ENCODE measurements around the gene NWD2. TPM values are rescaled to one million over a fixed set of nuclear protein-coding genes. Genes with fewer than 3 reads are reported as not detected.

The NWD2 gene
- total RNA-seq, 2 donors from 2014 or later, result 0.22 to 0.42 TPM

DNA sequence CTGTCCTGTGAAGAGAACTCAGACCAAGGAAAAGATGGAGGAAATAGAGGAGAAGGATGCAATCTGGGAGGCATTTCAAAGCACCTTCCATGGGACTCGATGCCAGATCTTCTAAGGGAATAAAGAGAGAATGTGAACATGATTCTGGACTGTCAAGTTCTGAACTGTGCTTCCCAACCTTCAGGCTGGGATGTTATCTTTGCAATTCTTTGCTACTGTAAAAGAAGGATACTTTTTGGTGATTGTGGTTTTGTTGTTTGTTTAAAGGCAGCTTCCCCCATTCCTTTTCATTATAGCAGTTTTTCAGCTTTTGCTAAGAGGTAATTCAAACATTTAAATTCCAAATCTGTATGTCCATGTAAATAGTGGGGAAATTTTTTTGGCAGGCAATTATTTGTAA, 217.3 kb downstream of the NWD2 start:
- no peaks in the 10 kb centered on the region for H3K9me3 ChIP-seq
- intact Hi-C loops (cut with DNase I), result no loop called here
- TF ChIP-seq CTCF (IDR thresholded peaks at IDR 0.05), result no peak
- no peak overlapping the region for H3K4me3 ChIP-seq
- no peak for DNase-seq
- H3K4me1 ChIP-seq, result no peaks in the 10 kb centered on the region
- no peaks in the 10 kb centered on the region for H3K27me3 ChIP-seq
- H3K9ac ChIP-seq (ENCODE audit: low read depth in 2 of 2, low read length in 2 of 2), result no peak overlapping the region
- no peaks in the 10 kb centered on the region for H3K36me3 ChIP-seq
- no peak overlapping the region for H3K27ac ChIP-seq

DNA sequence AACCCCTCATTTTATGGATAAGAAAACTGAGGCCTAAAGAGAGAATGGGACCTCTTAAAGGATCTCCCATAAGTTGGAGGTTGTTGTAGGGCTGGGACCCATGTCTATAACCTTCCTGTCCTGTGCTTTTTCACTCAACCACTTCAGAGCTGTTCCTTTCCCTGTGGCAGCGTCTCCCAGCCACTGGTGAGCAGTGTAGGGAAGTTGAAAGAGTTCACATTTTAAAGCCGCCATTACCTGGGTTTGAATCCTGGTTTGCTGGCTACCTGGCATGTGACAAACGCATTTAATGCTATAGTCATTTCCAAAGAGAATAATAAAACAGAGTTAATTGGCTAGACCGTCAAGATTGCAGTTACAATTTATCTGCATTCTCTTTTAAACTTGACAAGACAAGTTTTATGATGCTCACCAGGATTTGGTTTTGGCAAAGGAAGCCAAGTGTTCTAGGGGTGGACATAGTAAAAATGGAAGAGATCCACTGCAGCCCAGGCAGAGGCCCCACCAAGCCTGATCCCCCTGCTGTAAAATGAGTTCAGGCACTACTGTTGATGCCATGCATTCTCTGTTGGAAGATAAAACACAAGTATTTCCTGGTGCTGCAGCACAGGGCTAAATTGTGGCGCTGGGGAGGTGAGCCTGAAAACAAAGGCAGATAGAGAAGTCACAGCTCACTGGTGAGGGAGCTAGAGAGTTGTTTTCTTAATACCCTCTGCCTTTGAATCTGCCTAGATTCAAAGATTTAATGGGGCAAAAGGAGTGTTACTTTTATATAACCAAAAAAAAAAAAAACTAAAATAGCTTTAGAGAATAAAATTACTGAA, 218.7 kb downstream of the NWD2 start:
- Histone ChIP-seq H3K4me3 (no peak overlapping the region), H3K27me3 (no peaks in the 10 kb centered on the region), H3K9ac (ENCODE audit: low read depth in 2 of 2, low read length in 2 of 2) (peak overlapping the region in 1 of 2 donors; percentile 76), H3K27ac (peak overlapping the region; percentile 89), H3K9me3 (no peaks in the 10 kb centered on the region), H3K4me1 (no peaks in the 10 kb centered on the region), H3K36me3 (no peaks in the 10 kb centered on the region)
- no peak for TF ChIP-seq CTCF (IDR thresholded peaks at IDR 0.05)
- peak; percentile 59 for DNase-seq
- intact Hi-C loops (cut with DNase I), result no loop called here

- Histone ChIP-seq H3K27ac (peak overlapping the region; percentile 89), H3K9me3 (no peaks in the 10 kb centered on the region), H3K4me3 (no peak overlapping the region), H3K4me1 (no peaks in the 10 kb centered on the region), H3K9ac (ENCODE audit: low read depth in 2 of 2, low read length in 2 of 2) (peak overlapping the region in 1 of 2 donors; percentile 76), H3K36me3 (no peaks in the 10 kb centered on the region), H3K27me3 (no peaks in the 10 kb centered on the region)
- TF ChIP-seq CTCF (IDR thresholded peaks at IDR 0.05), result no peak
- intact Hi-C loops (cut with DNase I), result no loop called here
- peak; percentile 50 for DNase-seq
These were observed 220.0 kb downstream of the NWD2 start for GRCh38 chr4:37464373-37465128.

DNA sequence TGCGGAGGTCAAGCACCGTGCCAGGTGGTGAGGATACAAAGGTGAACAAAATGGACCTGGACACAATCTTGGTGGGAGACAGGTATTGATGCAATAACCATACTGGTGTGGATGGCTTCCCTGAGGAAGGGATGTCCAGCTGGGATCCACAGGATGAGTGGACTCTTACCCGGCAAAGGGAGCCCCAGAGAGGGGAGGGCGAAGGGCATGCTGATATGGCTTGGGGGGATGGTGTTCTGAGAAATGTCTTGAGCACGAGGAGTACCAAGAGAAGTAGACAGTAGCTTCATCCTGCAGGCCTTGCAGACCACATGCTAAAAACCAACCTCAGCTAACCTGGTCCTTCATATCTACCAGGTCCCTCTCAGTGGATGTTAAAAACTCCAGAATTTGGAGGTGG, 220.8 kb downstream of the NWD2 start:
- H3K4me3 ChIP-seq, result no peak overlapping the region
- H3K36me3 ChIP-seq, result no peaks in the 10 kb centered on the region
- H3K9ac ChIP-seq (ENCODE audit: low read depth in 2 of 2, low read length in 2 of 2), result no peak overlapping the region
- H3K27ac ChIP-seq, result peak overlapping the region; percentile 89
- no peak for TF ChIP-seq CTCF (IDR thresholded peaks at IDR 0.05)
- no peak for DNase-seq
- intact Hi-C loops (cut with DNase I), result no loop called here
- no peaks in the 10 kb centered on the region for H3K27me3 ChIP-seq
- H3K9me3 ChIP-seq, result no peaks in the 10 kb centered on the region
- no peaks in the 10 kb centered on the region for H3K4me1 ChIP-seq

- H3K4me3 ChIP-seq, result no peak overlapping the region
- H3K9ac ChIP-seq (ENCODE audit: low read depth in 2 of 2, low read length in 2 of 2), result no peak overlapping the region
- no peaks in the 10 kb centered on the region for H3K27me3 ChIP-seq
- H3K4me1 ChIP-seq, result no peaks in the 10 kb centered on the region
- H3K9me3 ChIP-seq, result no peaks in the 10 kb centered on the region
- no peaks in the 10 kb centered on the region for H3K36me3 ChIP-seq
- no peak for TF ChIP-seq CTCF (IDR thresholded peaks at IDR 0.05)
- no peak overlapping the region for H3K27ac ChIP-seq
- DNase-seq, result no peak
- intact Hi-C loops (cut with DNase I), result no loop called here
These were observed 221.3 kb downstream of the NWD2 start for GRCh38 chr4:37465845-37466244.
